Colonic mucosa (tissue), 4 donors: ENCODE data around the gene PLCB1. TPM values are rescaled to one million over a fixed set of nuclear protein-coding genes. Genes with fewer than 3 reads are reported as not detected.
"Not testable (repeated sequence)": the region's sequence is repeated elsewhere in the genome, so short reads cannot be mapped to it uniquely, and the experiment has no call there.

Experiments
- DNase-seq: peaks from one replicate; pipeline ENCODE4 v3.0.0-alpha.2; 2020
- H3K27ac ChIP-seq: fragments of 200-600 bp; one replicate; pipeline ENCODE4 v1.8.0; 2021
- H3K27me3 ChIP-seq: fragments of 200-600 bp; one replicate; pipeline ENCODE4 v1.8.0; 2021
- H3K36me3 ChIP-seq: fragments of 200-600 bp; one replicate; pipeline ENCODE4 v1.8.0; 2021
- H3K4me1 ChIP-seq: fragments of 200-600 bp; one replicate; pipeline ENCODE4 v1.8.0; 2021; ENCODE audit warnings: mild to moderate bottlenecking
- H3K4me3 ChIP-seq: fragments of 200-600 bp; one replicate; pipeline ENCODE4 v1.8.0; 2021
- H3K9ac ChIP-seq, 2 donors: one replicate each; pipeline ENCODE4 v1.7.0; 2013; ENCODE audit warnings: control low read depth in 2 of 2, low read depth in 2 of 2, low read length in 2 of 2
- H3K9me3 ChIP-seq: fragments of 200-600 bp; one replicate; pipeline ENCODE4 v1.8.0; 2021
- CTCF ChIP-seq: fragments of 200-600 bp; IDR thresholded peaks from one replicate; pipeline ENCODE4 v1.8.0; 2022; ENCODE audit warnings: antibody characterized with exemption, mild to moderate bottlenecking
- intact Hi-C: fragments of 100-400 bp; cut with DNase I; formaldehyde crosslinking; loops from one replicate; pipeline ENCODE4 v1.14.1; 2022
- total RNA-seq, 2 donors: library from RNA; stranded (reverse); fragmentation: NEBNext Ultra II Directional in 1 of 2; extraction: Animal tissue kit (Norgen Biotek cat#: 25700) in 1 of 2; gene quantifications; one replicate each; pipeline ENCODE4 v1.2.1, GENCODE V29; 2021
- donor health status: healthy.
- donor health status: DM: no; HTN: no; CAD: no.
- donor health status: DM: no; HTN: no; CAD: no.

Gene PLCB1
- total RNA-seq, 2 donors from 2014 or later = 8.3 to 9.6 TPM

DNA sequence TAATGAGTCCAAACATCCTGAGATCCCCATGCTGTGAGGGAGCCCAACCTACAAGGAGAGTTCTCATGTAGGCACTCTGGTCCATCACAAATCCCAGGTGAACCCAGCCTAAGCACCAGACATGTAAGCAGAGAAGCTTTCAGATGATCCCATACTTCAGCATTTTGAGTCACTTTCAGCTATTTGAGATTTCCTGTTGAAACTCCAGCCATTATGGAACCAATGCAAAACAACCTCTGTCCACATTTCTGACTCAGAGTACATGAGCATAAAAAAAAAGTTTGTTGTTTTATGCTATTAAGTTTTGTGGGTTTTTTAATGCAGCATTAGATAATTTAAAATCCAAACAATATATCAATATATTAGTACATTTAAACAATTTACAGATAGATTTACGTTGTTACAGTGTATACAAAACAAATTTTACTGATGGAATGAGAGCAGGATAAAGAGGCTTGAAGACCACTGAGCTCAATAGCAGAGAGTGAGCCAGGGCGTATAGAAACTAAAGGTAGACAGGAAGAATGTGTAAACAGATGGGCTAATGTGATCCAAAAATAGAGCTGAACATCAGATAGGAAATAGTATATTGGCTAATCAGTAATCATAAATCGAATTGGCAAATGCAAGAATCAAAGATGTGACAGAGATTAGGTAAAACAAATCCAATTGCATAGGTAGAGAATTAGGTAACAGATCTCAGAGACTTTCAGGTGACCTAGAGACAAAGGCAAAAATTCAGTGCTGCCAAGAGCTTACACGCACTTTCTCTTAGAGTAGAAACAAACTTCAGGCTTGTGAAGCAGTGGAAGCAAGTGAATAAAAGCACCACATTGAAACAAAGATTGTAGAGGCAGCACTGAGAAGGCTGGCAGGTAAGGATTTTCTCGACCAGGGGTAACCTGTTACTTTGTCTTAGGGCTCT is 36.2 kb upstream of the PLCB1 start:
- intact Hi-C loops = no loop called here
- no peak overlapping the region for H3K27ac ChIP-seq
- DNase-seq = no peak
- no peak for TF ChIP-seq CTCF
- no peak overlapping the region for H3K9ac ChIP-seq
- no peak overlapping the region for H3K4me3 ChIP-seq
- no peaks in the 10 kb centered on the region for H3K36me3 ChIP-seq
- no peaks in the 10 kb centered on the region for H3K9me3 ChIP-seq
- no peaks in the 10 kb centered on the region for H3K27me3 ChIP-seq
- no peaks in the 10 kb centered on the region for H3K4me1 ChIP-seq

- H3K27ac ChIP-seq = no peak overlapping the region
Observed at GRCh38 chr20:8097307-8097706, 34.8 kb upstream of the PLCB1 start.

GRCh38 chr20:8104252-8104651 is 27.8 kb upstream of the PLCB1 start:
- Histone ChIP-seq H3K27me3 (no peaks in the 10 kb centered on the region), H3K9ac (no peak overlapping the region), H3K4me3 (no peak overlapping the region), H3K4me1 (no peaks in the 10 kb centered on the region), H3K27ac (no peak overlapping the region), H3K9me3 (no peaks in the 10 kb centered on the region), H3K36me3 (no peaks in the 10 kb centered on the region)
- no peak for DNase-seq
- TF ChIP-seq CTCF = no peak
- intact Hi-C loops = no loop called here

More at GRCh38 chr20:8097307-8097706, 34.8 kb upstream of the PLCB1 start:
- no peaks in the 10 kb centered on the region for H3K9me3 ChIP-seq
- no peak for TF ChIP-seq CTCF
- H3K4me3 ChIP-seq = no peak overlapping the region
- H3K9ac ChIP-seq = no peak overlapping the region
- H3K4me1 ChIP-seq = no peaks in the 10 kb centered on the region
- H3K36me3 ChIP-seq = no peaks in the 10 kb centered on the region
- intact Hi-C loops = no loop called here
- no peaks in the 10 kb centered on the region for H3K27me3 ChIP-seq
- no peak for DNase-seq

DNA sequence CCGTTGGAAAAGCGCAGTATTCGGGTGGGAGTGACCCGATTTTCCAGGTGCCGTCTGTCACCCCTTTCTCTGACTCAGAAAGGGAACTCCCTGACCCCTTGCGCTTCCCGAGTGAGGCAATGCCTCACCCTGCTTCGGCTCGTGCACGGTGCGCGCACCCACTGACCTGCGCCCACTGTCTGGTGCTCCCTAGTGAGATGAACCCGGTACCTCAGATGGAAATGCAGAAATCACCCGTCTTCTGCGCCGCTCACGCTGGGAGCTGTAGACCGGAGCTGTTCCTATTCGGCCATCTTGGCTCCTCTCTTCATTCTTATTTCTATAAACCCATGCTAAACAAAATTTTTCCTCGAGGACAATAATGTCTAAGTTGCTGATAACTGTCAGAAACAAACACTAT is 17.5 kb upstream of the PLCB1 start:
- H3K4me1 ChIP-seq, H3K9me3 ChIP-seq, H3K9ac ChIP-seq, intact Hi-C loops, H3K27me3 ChIP-seq, DNase-seq, H3K36me3 ChIP-seq, H3K27ac ChIP-seq, H3K4me3 ChIP-seq: not testable (repeated sequence)

DNA sequence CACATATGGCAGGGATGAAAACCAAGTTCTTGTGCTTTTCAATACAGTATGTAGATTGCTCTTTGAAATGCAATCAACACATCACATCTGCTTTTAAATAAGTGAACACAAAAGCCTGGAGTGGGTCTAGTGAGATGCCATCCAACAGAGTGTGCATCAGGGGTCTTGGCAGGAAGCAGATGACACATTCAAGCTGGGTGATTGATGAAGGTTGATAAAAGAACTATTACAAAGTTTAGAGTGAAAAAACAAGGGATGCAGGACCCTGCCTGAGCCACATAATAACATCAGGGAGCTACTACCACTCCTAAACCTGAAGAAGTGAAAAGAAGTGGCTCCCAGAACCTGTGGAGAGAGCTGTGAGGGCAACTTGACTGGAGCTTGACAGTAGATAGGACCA is 16.6 kb upstream of the PLCB1 start:
- Histone ChIP-seq H3K9ac (no peak overlapping the region), H3K4me3 (no peak overlapping the region), H3K36me3 (no peaks in the 10 kb centered on the region), H3K9me3 (no peaks in the 10 kb centered on the region), H3K27me3 (no peaks in the 10 kb centered on the region), H3K27ac (no peak overlapping the region), H3K4me1 (no peaks in the 10 kb centered on the region)
- intact Hi-C loops = no loop called here
- no peak for DNase-seq
- no peak for TF ChIP-seq CTCF
